SH-SY5Y (cell line): ENCODE measurements around the gene ARFGEF3.

ENCODE experiments used
- GATA2 ChIP-seq: IDR thresholded peaks from 2 replicates; pipeline ENCODE4 v1.6.1; 2011; ENCODE audit warnings: mild to moderate bottlenecking, low read depth, low read length
- GATA3 ChIP-seq: IDR thresholded peaks from 2 replicates; pipeline ENCODE4 v1.6.1; 2011; ENCODE audit warnings: low read depth, mild to moderate bottlenecking, low read length, moderate library complexity

DNA sequence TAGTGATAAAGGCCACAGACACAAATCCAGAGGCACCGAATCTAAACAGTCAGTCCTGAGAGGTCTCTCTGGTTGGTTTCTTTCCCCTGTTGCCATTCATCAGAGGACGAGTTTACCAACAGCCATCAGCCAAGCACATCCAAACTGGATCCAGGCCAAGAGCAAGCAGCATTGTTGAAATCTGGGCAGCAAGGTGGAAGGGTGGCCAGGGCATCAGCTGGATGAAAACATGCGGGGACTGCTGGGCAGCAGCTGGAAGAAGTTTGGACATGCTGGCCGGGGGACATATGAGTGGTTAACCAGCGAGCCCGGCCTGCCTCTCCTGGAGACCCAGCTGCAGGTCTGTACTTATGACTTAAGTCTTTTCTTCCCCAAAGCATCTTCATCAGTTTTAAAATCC, 216.1 kb downstream of the ARFGEF3 start, which contains the start of gene SMIM28:
- TF ChIP-seq GATA2 (no peak), GATA3 (no peak)
